ENCODE data around the gene TMEM53.
A peak's percentile ranks its signal among the peaks of the same experiment; 100 is the strongest.
"Not testable (repeated sequence)": the region's sequence is repeated elsewhere in the genome, so short reads cannot be mapped to it uniquely, and the experiment has no call there.

Gene TMEM53

GRCh38 chr1:44672254-44672955 is 1.9 kb downstream of the TMEM53 start:
- DNase-seq (ENCODE audit: low spot score), result no peak

GRCh38 chr1:44670751-44671640 is 3.3 kb downstream of the TMEM53 start:
- DNase-seq (ENCODE audit: low spot score), result no peak

GRCh38 chr1:44666719-44667118 is 7.6 kb downstream of the TMEM53 start:
- not testable (repeated sequence) for DNase-seq (ENCODE audit: low spot score)

- no peak for DNase-seq (ENCODE audit: low spot score)
Measured at GRCh38 chr1:44664730-44665370, 9.4 kb downstream of the TMEM53 start.

- DNase-seq (ENCODE audit: low spot score), result no peak
Measured at GRCh38 chr1:44663417-44663816, 10.9 kb downstream of the TMEM53 start.

- no peak for DNase-seq (ENCODE audit: low spot score)
Measured at GRCh38 chr1:44662683-44663030, 11.6 kb downstream of the TMEM53 start.

- DNase-seq (ENCODE audit: low spot score), result no peak
Measured at GRCh38 chr1:44661781-44662682, 12.2 kb downstream of the TMEM53 start.

- DNase-seq (ENCODE audit: low spot score), result no peak
Measured at GRCh38 chr1:44660176-44660575, 14.1 kb downstream of the TMEM53 start.

- DNase-seq (ENCODE audit: low spot score), result no peak
Measured at GRCh38 chr1:44659566-44659965, 14.7 kb downstream of the TMEM53 start.

GRCh38 chr1:44655609-44656008 is 18.7 kb downstream of the TMEM53 start:
- peak; percentile 31 for DNase-seq (ENCODE audit: low spot score)

GRCh38 chr1:44654621-44655187 is 19.6 kb downstream of the TMEM53 start:
- DNase-seq (ENCODE audit: low spot score), result no peak

- no peak for DNase-seq (ENCODE audit: low spot score)
Measured at GRCh38 chr1:44653107-44653964, 20.9 kb downstream of the TMEM53 start.

- peak; percentile 86 for DNase-seq (ENCODE audit: low spot score)
Measured at GRCh38 chr1:44652445-44653106, 21.7 kb downstream of the TMEM53 start.

GRCh38 chr1:44651069-44651468 is 23.2 kb downstream of the TMEM53 start:
- DNase-seq (ENCODE audit: low spot score), result no peak

- DNase-seq (ENCODE audit: low spot score), result no peak
Measured at GRCh38 chr1:44650159-44650831, 24.0 kb downstream of the TMEM53 start.

GRCh38 chr1:44649788-44650158 is 24.5 kb downstream of the TMEM53 start:
- DNase-seq (ENCODE audit: low spot score), result no peak

- no peak for DNase-seq (ENCODE audit: low spot score)
Measured at GRCh38 chr1:44648529-44649250, 25.6 kb downstream of the TMEM53 start.

GRCh38 chr1:44647896-44648295 is 26.4 kb downstream of the TMEM53 start:
- no peak for DNase-seq (ENCODE audit: low spot score)
